Endothelial cell of umbilical vein (primary cell): ENCODE results near the gene FAM131B.

ENCODE experiments used
- CTCF ChIP-seq, 2 donors: IDR thresholded peaks; 1 replicate in 1 of 2; 2 replicates in 1 of 2; pipeline ENCODE4 v1.5.1; 2011; ENCODE audit warnings: low read length in 2 of 2, mild to moderate bottlenecking in 2 of 2, moderate library complexity in 2 of 2, control low read depth in 1 of 2, inconsistent platforms in 1 of 2, low read depth in 1 of 2; ENCODE audit not compliant: insufficient read depth in 1 of 2; ENCODE audit errors: extremely low read depth in 1 of 2
- EZH2 ChIP-seq: IDR thresholded peaks from 2 replicates; pipeline ENCODE4 v1.6.1; 2012; ENCODE audit warnings: borderline replicate concordance, low read depth, mild to moderate bottlenecking, moderate library complexity, low read length, inconsistent platforms; ENCODE audit not compliant: severe bottlenecking
- JUN ChIP-seq: IDR thresholded peaks from 2 replicates; pipeline ENCODE4 v1.6.1; 2011; ENCODE audit warnings: borderline replicate concordance, low read depth; ENCODE audit not compliant: insufficient read length, insufficient read depth
- MYC ChIP-seq: IDR thresholded peaks from one replicate; pipeline ENCODE4 v1.6.1; 2011; ENCODE audit warnings: mild to moderate bottlenecking, low read depth, low read length
- POLR2A ChIP-seq: IDR thresholded peaks from 2 replicates; pipeline ENCODE4 v1.6.1; 2012; ENCODE audit warnings: low read depth, mild to moderate bottlenecking, control low read depth, low read length
- POLR2AphosphoS5 ChIP-seq: IDR thresholded peaks from 2 replicates; pipeline ENCODE4 v1.6.1; 2012; ENCODE audit warnings: low read depth, mild to moderate bottlenecking, control low read depth, low read length, moderate library complexity; ENCODE audit not compliant: insufficient read depth
- TF ChIP-seq, protein P1 (sequence below): IDR thresholded peaks from 2 replicates; pipeline ENCODE4 v1.6.1; 2011; ENCODE audit not compliant: insufficient read depth, insufficient read length

GRCh38 chr7:143321242-143321641 lies 41.3 kb downstream of the FAM131B start:
- TF ChIP-seq POLR2AphosphoS5 (no peak), POLR2A (no peak), CTCF (IDR thresholded peaks at IDR 0.05; ENCODE audit: extremely low read depth in 1 of 2, insufficient read depth in 1 of 2, low read depth in 1 of 2, low read length in 2 of 2) (no peak), MYC (no peak), JUN (no peak), EZH2 (no peak)
- TF ChIP-seq, protein P1, sequence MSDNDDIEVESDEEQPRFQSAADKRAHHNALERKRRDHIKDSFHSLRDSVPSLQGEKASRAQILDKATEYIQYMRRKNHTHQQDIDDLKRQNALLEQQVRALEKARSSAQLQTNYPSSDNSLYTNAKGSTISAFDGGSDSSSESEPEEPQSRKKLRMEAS: no peak
